Effector memory CD8-positive, alpha-beta T cell (primary cell): ENCODE measurements around the gene ZMYM5.
"Not testable (repeated sequence)": the region's sequence is repeated elsewhere in the genome, so short reads cannot be mapped to it uniquely, and the experiment has no call there.

Source experiments
- ATAC-seq: fragments of 150-1000 bp; cut with Tn5 transposase; replicated peaks from 2 replicates; pipeline ENCODE4 v1.10.0; 2021; ENCODE audit warnings: mild to moderate bottlenecking, moderate library complexity
- DNase-seq, 3 experiments: peaks; one replicate each; pipeline ENCODE4 v3.0.0; 2021
- H3K27ac Mint-ChIP-seq, 2 donors: one replicate each; pipeline ENCODE4 v1.8.0; 2022; ENCODE audit warnings: mild to moderate bottlenecking in 2 of 2, mixed read lengths in 2 of 2, moderate library complexity in 2 of 2
- H3K27me3 Mint-ChIP-seq, 2 donors: one replicate each; pipeline ENCODE4 v1.8.0; 2022; ENCODE audit warnings: mixed read lengths in 2 of 2
- H3K36me3 Mint-ChIP-seq: one replicate; pipeline ENCODE4 v1.8.0; 2022; ENCODE audit warnings: mild to moderate bottlenecking, moderate library complexity, mixed read lengths; ENCODE audit not compliant: insufficient read depth
- H3K4me1 Mint-ChIP-seq, 2 donors: one replicate each; pipeline ENCODE4 v1.8.0; 2022; ENCODE audit warnings: low read depth in 2 of 2, mixed read lengths in 2 of 2
- H3K4me3 Mint-ChIP-seq, 2 donors: one replicate each; pipeline ENCODE4 v1.8.0; 2022; ENCODE audit warnings: mild to moderate bottlenecking in 2 of 2, mixed read lengths in 2 of 2, moderate library complexity in 2 of 2
- H3K9me3 Mint-ChIP-seq, 2 donors: one replicate each; pipeline ENCODE4 v1.8.0; 2022; ENCODE audit warnings: mixed read lengths in 2 of 2

The ZMYM5 gene

DNA sequence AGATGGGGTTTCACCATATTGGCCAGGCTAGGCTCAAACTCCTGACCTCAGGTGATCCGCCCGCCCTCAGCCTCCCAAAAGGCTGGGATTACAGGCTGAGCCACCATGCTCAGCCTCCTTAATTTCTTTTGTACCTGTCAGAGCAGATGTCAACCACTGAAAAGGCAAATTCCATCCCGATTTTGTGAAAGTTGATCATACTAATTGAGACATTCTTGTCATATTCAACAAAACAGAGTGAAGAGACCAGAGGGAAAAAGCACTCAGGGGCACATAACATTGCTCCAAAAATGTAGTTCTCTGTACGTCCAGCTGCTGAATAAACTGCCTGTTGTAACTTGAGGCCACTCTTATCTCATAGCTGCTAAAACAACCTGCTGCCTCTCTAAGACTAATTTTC, 53.3 kb downstream of the ZMYM5 start:
- Mint-ChIP-seq H3K36me3 (peaks cover 2% of the 10 kb centered on the region), H3K4me1 (no peaks in the 10 kb centered on the region), H3K27ac (no peak overlapping the region), H3K27me3 (no peaks in the 10 kb centered on the region), H3K9me3 (no peaks in the 10 kb centered on the region), H3K4me3 (no peak overlapping the region)
- ATAC-seq = no peak
- DNase-seq = no peak

DNA sequence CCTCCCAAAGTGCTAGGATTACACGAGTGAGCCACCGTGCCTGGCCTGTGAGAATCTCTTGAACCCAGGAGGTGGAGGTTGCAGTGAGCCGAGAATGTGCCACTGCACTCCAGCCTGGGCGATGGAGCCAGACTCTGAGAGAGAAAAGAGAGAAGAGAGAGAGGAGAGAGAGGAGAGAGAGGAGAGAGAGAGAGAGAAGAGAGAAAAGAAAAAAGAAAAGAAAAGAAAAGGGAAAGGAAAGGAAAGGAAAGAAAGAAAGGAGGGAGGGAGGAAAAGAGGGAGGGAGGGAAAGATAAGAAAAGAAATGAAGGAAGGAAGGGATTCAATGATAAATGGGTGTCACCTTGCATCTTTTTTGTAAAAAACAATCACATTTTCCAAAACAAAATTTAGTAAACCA, 57.7 kb downstream of the ZMYM5 start:
- no peak overlapping the region for H3K4me3 Mint-ChIP-seq
- ATAC-seq (no peak), DNase-seq (no peak)
- H3K9me3 Mint-ChIP-seq = no peaks in the 10 kb centered on the region
- no peaks in the 10 kb centered on the region for H3K36me3 Mint-ChIP-seq
- no peaks in the 10 kb centered on the region for H3K27me3 Mint-ChIP-seq
- H3K27ac Mint-ChIP-seq = no peak overlapping the region
- no peaks in the 10 kb centered on the region for H3K4me1 Mint-ChIP-seq

DNA sequence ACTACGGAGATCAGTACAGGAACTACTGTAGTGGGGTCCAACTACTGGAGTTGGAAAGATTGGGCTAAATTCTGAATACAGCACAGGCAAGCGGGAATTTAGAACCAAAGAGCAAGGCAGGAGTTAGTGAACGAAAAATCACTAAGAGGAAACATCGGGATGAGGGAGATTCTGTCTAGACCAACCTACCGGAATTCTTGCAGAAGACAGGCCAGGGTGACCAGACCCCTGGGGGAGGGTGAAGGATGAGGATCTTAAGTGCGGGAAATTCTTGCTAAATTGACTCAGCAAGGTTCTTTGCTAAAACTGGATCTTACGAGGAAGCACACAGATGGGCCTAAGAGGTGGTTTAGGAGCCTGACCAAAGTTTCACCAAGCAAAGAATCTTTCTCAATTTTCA, 67.5 kb downstream of the ZMYM5 start:
- ATAC-seq (no peak), DNase-seq (no peak)
- no peak overlapping the region for H3K4me3 Mint-ChIP-seq
- H3K27me3 Mint-ChIP-seq = no peaks in the 10 kb centered on the region
- H3K36me3 Mint-ChIP-seq = no peaks in the 10 kb centered on the region
- H3K9me3 Mint-ChIP-seq = no peaks in the 10 kb centered on the region
- H3K27ac Mint-ChIP-seq = no peak overlapping the region
- H3K4me1 Mint-ChIP-seq = no peaks in the 10 kb centered on the region

- Mint-ChIP-seq H3K27ac (no peak overlapping the region), H3K4me1 (no peaks in the 10 kb centered on the region), H3K36me3 (no peaks in the 10 kb centered on the region), H3K4me3 (no peak overlapping the region), H3K27me3 (no peaks in the 10 kb centered on the region), H3K9me3 (no peaks in the 10 kb centered on the region)
- ATAC-seq (no peak), DNase-seq (no peak)
Measured at GRCh38 chr13:19794631-19795030, 68.8 kb downstream of the ZMYM5 start.

- Mint-ChIP-seq H3K4me3 (no peak overlapping the region), H3K27ac (no peak overlapping the region), H3K27me3 (no peaks in the 10 kb centered on the region), H3K9me3 (no peaks in the 10 kb centered on the region), H3K36me3 (no peaks in the 10 kb centered on the region), H3K4me1 (no peaks in the 10 kb centered on the region)
- ATAC-seq (no peak), DNase-seq (no peak)
Measured at GRCh38 chr13:19791953-19792537, 71.4 kb downstream of the ZMYM5 start.

GRCh38 chr13:19782727-19783682, 80.4 kb downstream of the ZMYM5 start, which contains the start of gene PSPC1:
PSPC1 (minus strand) TSS chr13:19782945; CDS start chr13:19782757, 188 bp downstream.
- not testable (repeated sequence) for H3K9me3 Mint-ChIP-seq, H3K27me3 Mint-ChIP-seq
- ATAC-seq = peak; percentile 88
- Mint-ChIP-seq H3K27ac (peak within 1 kb of the TSS; percentile 98 to 99), H3K4me3 (peak within 1 kb of the TSS; percentile 92 to 94), H3K36me3 (peaks cover 28% of the 10 kb centered on the region), H3K4me1 (peaks cover 7 to 11% of the 10 kb centered on the region in 2 donors)
- DNase-seq = peak; percentile 92 to 95 (median 92)

- Mint-ChIP-seq H3K9me3 (no peaks in the 10 kb centered on the region), H3K4me3 (peak overlapping the region; percentile 92 to 94), H3K27ac (peak overlapping the region; percentile 98 to 99), H3K4me1 (peaks cover 7 to 11% of the 10 kb centered on the region in 2 donors), H3K27me3 (no peaks in the 10 kb centered on the region), H3K36me3 (peaks cover 34% of the 10 kb centered on the region)
- DNase-seq (peak; percentile 44 to 47 (median 45)), ATAC-seq (peak; percentile 51)
Measured at GRCh38 chr13:19782049-19782726, 81.3 kb downstream of the ZMYM5 start.

- Mint-ChIP-seq H3K27ac (peak overlapping the region; percentile 98 to 99), H3K4me3 (peak overlapping the region; percentile 92 to 94), H3K4me1 (peaks cover 7 to 11% of the 10 kb centered on the region in 2 donors), H3K9me3 (no peaks in the 10 kb centered on the region), H3K36me3 (peaks cover 40% of the 10 kb centered on the region), H3K27me3 (no peaks in the 10 kb centered on the region)
- DNase-seq (no peak), ATAC-seq (no peak)
Measured at GRCh38 chr13:19781526-19781925, 81.9 kb downstream of the ZMYM5 start.

DNA sequence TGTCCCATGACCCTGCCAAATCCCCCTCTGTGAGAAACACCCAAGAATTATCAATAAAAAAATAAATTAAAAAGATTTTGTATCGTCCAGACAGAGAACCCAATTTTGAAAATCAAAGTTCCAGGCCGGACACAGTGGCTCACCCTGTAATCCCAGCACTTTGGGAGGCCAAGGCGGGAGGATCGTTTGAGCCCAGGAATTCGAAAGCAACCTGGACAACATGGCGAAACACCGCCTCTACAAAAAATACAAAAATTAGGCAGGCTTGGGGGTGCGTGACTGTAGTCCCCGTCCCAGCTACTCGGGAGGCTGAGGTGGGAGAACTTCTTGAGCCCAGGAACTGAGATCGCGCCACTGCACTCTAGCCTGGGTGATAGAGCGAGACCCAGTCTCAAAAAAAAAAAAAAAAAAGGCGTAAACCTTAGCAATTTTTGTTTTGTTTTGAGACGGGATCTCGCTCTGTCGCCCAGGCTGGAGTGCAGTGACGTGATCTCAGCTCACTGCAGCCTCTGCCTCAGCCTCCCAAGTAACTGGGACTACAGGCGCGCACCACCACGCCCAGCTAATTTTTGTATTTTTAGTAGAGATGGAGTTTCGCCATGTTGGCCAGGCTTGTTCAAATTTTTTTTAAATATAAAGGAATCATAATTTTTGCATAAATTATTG, 82.6 kb downstream of the ZMYM5 start:
- peaks cover 10 to 13% of the 10 kb centered on the region in 2 donors for H3K4me1 Mint-ChIP-seq
- not testable (repeated sequence) for H3K9me3 Mint-ChIP-seq, H3K27me3 Mint-ChIP-seq, ATAC-seq, DNase-seq
- H3K36me3 Mint-ChIP-seq = peaks cover 44% of the 10 kb centered on the region
- peak overlapping the region; percentile 92 to 94 for H3K4me3 Mint-ChIP-seq
- H3K27ac Mint-ChIP-seq = peak overlapping the region; percentile 98 to 99
